Mammary epithelial cell (primary cell): ENCODE data around the gene TUBB4A.

Experiments used
- EZH2 ChIP-seq: IDR thresholded peaks from 2 replicates; pipeline ENCODE4 v1.6.1; 2012; ENCODE audit warnings: low read length, inconsistent platforms, borderline replicate concordance
- TF ChIP-seq, protein P1 (sequence below), 2 donors: IDR thresholded peaks in 1 of 2; conservative IDR thresholded peaks in 1 of 2; 2 replicates each; pipeline ENCODE4 v1.5.1; 2011 to 2012; ENCODE audit warnings: inconsistent platforms in 2 of 2, low read length in 2 of 2, mild to moderate bottlenecking in 2 of 2, control low read depth in 1 of 2, low read depth in 1 of 2; ENCODE audit not compliant: insufficient read depth in 1 of 2; ENCODE audit errors: extremely low read depth in 1 of 2

DNA sequence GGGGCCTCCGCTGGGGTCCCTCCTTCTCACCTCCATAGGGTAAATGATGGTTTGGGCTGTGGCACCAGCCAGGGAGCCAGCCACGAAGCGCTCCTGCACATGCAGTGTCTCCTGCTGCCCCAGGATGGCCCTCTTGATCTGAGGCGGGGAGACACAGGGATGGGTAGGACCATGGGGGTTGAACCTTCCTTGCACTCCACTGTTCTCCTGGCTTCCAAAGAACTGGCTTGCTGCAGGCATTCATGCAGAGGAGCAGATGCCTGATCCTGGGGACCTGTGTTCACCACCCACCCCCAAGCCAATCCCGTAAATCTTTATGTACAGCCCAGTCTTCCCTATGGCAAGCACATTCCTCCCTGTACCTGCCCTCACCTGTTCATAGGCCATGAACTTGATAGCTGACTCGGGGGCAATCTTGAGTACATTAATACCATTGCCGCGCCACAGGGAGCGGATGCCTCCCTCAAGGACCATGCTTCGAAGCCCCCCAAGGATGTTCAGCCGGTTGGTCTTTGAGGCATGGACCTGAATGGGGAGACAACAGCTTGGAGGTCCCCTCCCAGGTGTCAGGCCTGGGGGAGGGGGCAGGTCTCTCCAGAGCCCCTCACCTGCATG lies 48.1 kb downstream of the TUBB4A start:
- TF ChIP-seq EZH2: no peak
- TF ChIP-seq, protein P1, sequence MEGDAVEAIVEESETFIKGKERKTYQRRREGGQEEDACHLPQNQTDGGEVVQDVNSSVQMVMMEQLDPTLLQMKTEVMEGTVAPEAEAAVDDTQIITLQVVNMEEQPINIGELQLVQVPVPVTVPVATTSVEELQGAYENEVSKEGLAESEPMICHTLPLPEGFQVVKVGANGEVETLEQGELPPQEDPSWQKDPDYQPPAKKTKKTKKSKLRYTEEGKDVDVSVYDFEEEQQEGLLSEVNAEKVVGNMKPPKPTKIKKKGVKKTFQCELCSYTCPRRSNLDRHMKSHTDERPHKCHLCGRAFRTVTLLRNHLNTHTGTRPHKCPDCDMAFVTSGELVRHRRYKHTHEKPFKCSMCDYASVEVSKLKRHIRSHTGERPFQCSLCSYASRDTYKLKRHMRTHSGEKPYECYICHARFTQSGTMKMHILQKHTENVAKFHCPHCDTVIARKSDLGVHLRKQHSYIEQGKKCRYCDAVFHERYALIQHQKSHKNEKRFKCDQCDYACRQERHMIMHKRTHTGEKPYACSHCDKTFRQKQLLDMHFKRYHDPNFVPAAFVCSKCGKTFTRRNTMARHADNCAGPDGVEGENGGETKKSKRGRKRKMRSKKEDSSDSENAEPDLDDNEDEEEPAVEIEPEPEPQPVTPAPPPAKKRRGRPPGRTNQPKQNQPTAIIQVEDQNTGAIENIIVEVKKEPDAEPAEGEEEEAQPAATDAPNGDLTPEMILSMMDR (conservative IDR thresholded peaks at IDR 0.05 in 1 of 2, IDR thresholded peaks at IDR 0.05 in 1 of 2; ENCODE audit: extremely low read depth in 1 of 2, insufficient read depth in 1 of 2, low read depth in 1 of 2, low read length in 2 of 2): no peak
